H9 (cell line): ENCODE measurements around the gene SPTSSA. TPM values are rescaled to one million over a fixed set of nuclear protein-coding genes. Genes with fewer than 3 reads are reported as not detected.

ENCODE experiments used
- DNase-seq: peaks from one replicate; pipeline ENCODE4 v3.0.0-alpha.2; 2017
- H2AFZ ChIP-seq: one replicate; pipeline ENCODE4 v1.6.1; 2013; ENCODE audit warnings: mild to moderate bottlenecking, low read length, control low read depth, moderate library complexity
- H2AK5ac ChIP-seq: 2 replicates; pipeline ENCODE4 v1.6.1; 2013; ENCODE audit warnings: low read length, control low read depth, mixed read lengths; ENCODE audit not compliant: insufficient read length
- H2BK120ac ChIP-seq: one replicate; pipeline ENCODE4 v1.6.1; 2013; ENCODE audit warnings: low read depth, mild to moderate bottlenecking, low read length, control low read depth, inconsistent platforms; ENCODE audit not compliant: poor library complexity, severe bottlenecking
- H2BK12ac ChIP-seq: 2 replicates; pipeline ENCODE4 v1.6.1; 2013; ENCODE audit warnings: low read length, control low read depth, mixed read lengths, low read depth; ENCODE audit not compliant: insufficient read length
- H2BK15ac ChIP-seq: 2 replicates; pipeline ENCODE4 v1.6.1; 2013; ENCODE audit warnings: low read depth, low read length, control low read depth
- H2BK20ac ChIP-seq: one replicate; pipeline ENCODE4 v1.6.1; 2013; ENCODE audit warnings: low read depth, mild to moderate bottlenecking, low read length, control low read depth, inconsistent platforms; ENCODE audit not compliant: poor library complexity, severe bottlenecking
- H2BK5ac ChIP-seq: 2 replicates; pipeline ENCODE4 v1.6.1; 2013; ENCODE audit warnings: low read length, control low read depth, mixed read lengths; ENCODE audit not compliant: insufficient read length
- H3K14ac ChIP-seq: 2 replicates; pipeline ENCODE4 v1.6.1; 2013; ENCODE audit warnings: low read length, control low read depth; ENCODE audit not compliant: insufficient read depth
- H3K18ac ChIP-seq: 2 replicates; pipeline ENCODE4 v1.6.1; 2013; ENCODE audit warnings: low read depth, mild to moderate bottlenecking, mixed read lengths, low read length, control low read depth; ENCODE audit not compliant: insufficient read length
- H3K23ac ChIP-seq: 2 replicates; pipeline ENCODE4 v1.6.1; 2013; ENCODE audit warnings: low read length, control low read depth, mixed read lengths, low read depth; ENCODE audit not compliant: insufficient read length
- H3K23me2 ChIP-seq: 2 replicates; pipeline ENCODE4 v1.6.1; 2013; ENCODE audit warnings: low read depth, mild to moderate bottlenecking, mixed read lengths, low read length, control low read depth; ENCODE audit not compliant: insufficient read length, poor library complexity, severe bottlenecking
- H3K27ac ChIP-seq: 2 replicates; pipeline ENCODE4 v1.5.1; 2013; ENCODE audit warnings: low read length, control low read depth, mixed read lengths, low read depth; ENCODE audit not compliant: insufficient read length
- H3K27me3 ChIP-seq: 2 replicates; pipeline ENCODE4 v1.6.1; 2013; ENCODE audit warnings: low read length, control low read depth, inconsistent platforms; ENCODE audit not compliant: insufficient read depth
- H3K4ac ChIP-seq: 2 replicates; pipeline ENCODE4 v1.6.1; 2013; ENCODE audit warnings: low read depth, mild to moderate bottlenecking, control low read depth, inconsistent platforms, low read length, moderate library complexity
- H3K4me1 ChIP-seq: 2 replicates; pipeline ENCODE4 v1.6.1; 2013; ENCODE audit warnings: low read length, control low read depth, inconsistent platforms; ENCODE audit not compliant: insufficient read depth
- H3K4me2 ChIP-seq: 2 replicates; pipeline ENCODE4 v1.6.1; 2013; ENCODE audit warnings: low read length, control low read depth, mixed read lengths; ENCODE audit not compliant: insufficient read length, insufficient read depth
- H3K56ac ChIP-seq: 2 replicates; pipeline ENCODE4 v1.6.1; 2013; ENCODE audit warnings: low read depth, mild to moderate bottlenecking, mixed read lengths, low read length, control low read depth; ENCODE audit not compliant: insufficient read length
- H3K79me1 ChIP-seq: 2 replicates; pipeline ENCODE4 v1.6.1; 2013; ENCODE audit warnings: low read depth, mild to moderate bottlenecking, moderate library complexity, low read length, control low read depth, inconsistent platforms; ENCODE audit not compliant: insufficient read depth, poor library complexity, severe bottlenecking
- H3K79me2 ChIP-seq: 2 replicates; pipeline ENCODE4 v1.6.1; 2013; ENCODE audit warnings: low read length, control low read depth, inconsistent platforms; ENCODE audit not compliant: insufficient read depth
- H3K9ac ChIP-seq: 2 replicates; pipeline ENCODE4 v1.6.1; 2013; ENCODE audit warnings: low read length, control low read depth, mixed read lengths; ENCODE audit not compliant: insufficient read length; ENCODE audit errors: extremely low read depth
- H3K9me3 ChIP-seq: one replicate; pipeline ENCODE4 v1.6.1; 2013; ENCODE audit warnings: low read depth, low read length, inconsistent platforms; ENCODE audit not compliant: control insufficient read depth
- H3T11ph ChIP-seq: one replicate; pipeline ENCODE4 v1.6.1; 2013; ENCODE audit warnings: mild to moderate bottlenecking, low read length, control low read depth, inconsistent platforms
- H4K20me1 ChIP-seq: one replicate; pipeline ENCODE4 v1.6.1; 2013; ENCODE audit not compliant: control insufficient read depth, insufficient read length, insufficient read depth
- H4K5ac ChIP-seq: 2 replicates; pipeline ENCODE4 v1.6.1; 2013; ENCODE audit warnings: low read depth, mild to moderate bottlenecking, mixed read lengths, low read length, control low read depth; ENCODE audit not compliant: insufficient read length
- H4K8ac ChIP-seq: replicated peaks from 2 replicates; pipeline ENCODE4 v1.6.1; 2013; ENCODE audit warnings: low read length, control low read depth, mixed read lengths, low read depth; ENCODE audit not compliant: insufficient read length
- H4K91ac ChIP-seq: 2 replicates; pipeline ENCODE4 v1.6.1; 2013; ENCODE audit warnings: low read depth, mild to moderate bottlenecking, moderate library complexity, mixed read lengths, low read length, control low read depth; ENCODE audit not compliant: insufficient read length
- H3K27ac Mint-ChIP-seq, 3 experiments: 2 replicates in 2 of 3; 3 replicates in 1 of 3; pipeline ENCODE4 v1.8.0; 2020 to 2021; ENCODE audit warnings: mixed read lengths in 3 of 3, mild to moderate bottlenecking in 1 of 3, moderate library complexity in 1 of 3
- H3K27me3 Mint-ChIP-seq: 2 replicates; pipeline ENCODE4 v1.8.0; 2021; ENCODE audit warnings: low read depth, mild to moderate bottlenecking, moderate library complexity, mixed read lengths
- H3K36me3 Mint-ChIP-seq, 3 experiments: 2 replicates in 2 of 3; 3 replicates in 1 of 3; pipeline ENCODE4 v1.8.0; 2020 to 2021; ENCODE audit warnings: low read depth in 3 of 3, mixed read lengths in 3 of 3; ENCODE audit not compliant: insufficient read depth in 1 of 3
- H3K4me1 Mint-ChIP-seq, 2 experiments: 2 replicates each; pipeline ENCODE4 v1.8.0; 2020; ENCODE audit warnings: mixed read lengths in 2 of 2
- H3K4me3 Mint-ChIP-seq, 2 experiments: 2 replicates in 1 of 2; 3 replicates in 1 of 2; pipeline ENCODE4 v1.8.0; 2020 to 2021; ENCODE audit warnings: mild to moderate bottlenecking in 2 of 2, mixed read lengths in 2 of 2, moderate library complexity in 1 of 2
- H3K9me3 Mint-ChIP-seq, 2 experiments: 2 replicates in 1 of 2; 3 replicates in 1 of 2; pipeline ENCODE4 v1.8.0; 2020; ENCODE audit warnings: mild to moderate bottlenecking in 2 of 2, mixed read lengths in 2 of 2, moderate library complexity in 1 of 2
- WGBS: extraction: QIAGEN DNeasy Blood & Tissue Kit; methylation state at CpG from one replicate; pipeline ENCODE4 v1.1.7; 2013; ENCODE audit warnings: missing lambda C conversion rate, low lambda C conversion rate, mixed read lengths; ENCODE audit not compliant: insufficient read length; ENCODE audit errors: extremely low coverage; 5-methylcytosine and 5-hydroxymethylcytosine counted together
- total RNA-seq: library from RNA; stranded (reverse); gene quantifications from 2 replicates; pipeline ENCODE4 v1.2.1, GENCODE V29; 2021
- TF ChIP-seq, protein P1 (sequence below): fragments of 200-600 bp; sonication (generic); conservative IDR thresholded peaks from 3 replicates; pipeline ENCODE4 v1.8.0; 2021; ENCODE audit warnings: antibody characterized with exemption, mild to moderate bottlenecking

Gene SPTSSA
- total RNA-seq, 1 experiment from 2014 or later, result 23.3 TPM

DNA sequence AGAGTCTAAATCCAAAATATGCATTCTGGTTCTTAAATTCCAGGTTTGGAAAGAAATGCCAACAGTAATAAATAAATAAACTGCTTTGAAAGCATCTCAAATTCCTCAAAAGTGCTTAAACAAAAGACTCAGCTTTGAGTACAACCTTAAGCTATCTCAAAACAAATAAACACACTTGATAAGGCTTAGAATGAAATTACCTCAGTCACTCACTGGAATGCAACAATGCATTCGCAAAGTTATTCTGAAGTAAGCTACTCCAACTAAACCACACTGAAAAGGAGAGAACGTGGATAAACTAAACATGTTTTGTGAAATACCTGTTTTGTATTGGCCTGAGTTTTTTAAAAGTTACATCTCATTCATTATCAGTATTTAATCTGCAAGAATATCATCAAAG, 1.2 kb downstream of the SPTSSA start:
- Histone ChIP-seq H3K79me1 (peaks cover 4% of the 10 kb centered on the region), H3K23ac (no peak overlapping the region), H4K8ac (no peak overlapping the region), H4K91ac (no peak overlapping the region), H3K56ac (no peak overlapping the region), H3K27me3 (no peaks in the 10 kb centered on the region), H2BK5ac (no peak overlapping the region), H2BK20ac (no peak overlapping the region), H2BK120ac (no peak overlapping the region), H2AK5ac (no peak overlapping the region), H3K79me2 (peaks cover 15% of the 10 kb centered on the region; the same call in 1 of the 2 replicates), H4K20me1 (no peaks in the 10 kb centered on the region), H3K9me3 (no peaks in the 10 kb centered on the region), H3K18ac (no peak overlapping the region), H2BK15ac (no peak overlapping the region), H3K4me1 (peaks cover 6% of the 10 kb centered on the region), H4K5ac (no peak overlapping the region), H2AFZ (no peak overlapping the region), H3K23me2 (peaks cover 8% of the 10 kb centered on the region), H3K14ac (no peak overlapping the region), H3K9ac (peak overlapping the region; percentile 79), H3T11ph (no peak overlapping the region), H2BK12ac (no peak overlapping the region), H3K27ac (no peak overlapping the region), H3K4me2 (peak overlapping the region; percentile 86), H3K4ac (no peak overlapping the region)
- DNase-seq, result no peak
- Mint-ChIP-seq H3K27ac (peak overlapping the region in 2 of 3 experiments; percentile 97; a peak in 1 of 7 replicates), H3K4me3 (peak overlapping the region; percentile 81 to 90), H3K9me3 (no peaks in the 10 kb centered on the region), H3K36me3 (peaks cover 2 to 10% (median 8%) of the 10 kb centered on the region in 3 experiments; a peak in 4 of 7 replicates), H3K27me3 (no peaks in the 10 kb centered on the region), H3K4me1 (peaks cover 18 to 20% of the 10 kb centered on the region in 2 experiments)
- TF ChIP-seq, protein P1, sequence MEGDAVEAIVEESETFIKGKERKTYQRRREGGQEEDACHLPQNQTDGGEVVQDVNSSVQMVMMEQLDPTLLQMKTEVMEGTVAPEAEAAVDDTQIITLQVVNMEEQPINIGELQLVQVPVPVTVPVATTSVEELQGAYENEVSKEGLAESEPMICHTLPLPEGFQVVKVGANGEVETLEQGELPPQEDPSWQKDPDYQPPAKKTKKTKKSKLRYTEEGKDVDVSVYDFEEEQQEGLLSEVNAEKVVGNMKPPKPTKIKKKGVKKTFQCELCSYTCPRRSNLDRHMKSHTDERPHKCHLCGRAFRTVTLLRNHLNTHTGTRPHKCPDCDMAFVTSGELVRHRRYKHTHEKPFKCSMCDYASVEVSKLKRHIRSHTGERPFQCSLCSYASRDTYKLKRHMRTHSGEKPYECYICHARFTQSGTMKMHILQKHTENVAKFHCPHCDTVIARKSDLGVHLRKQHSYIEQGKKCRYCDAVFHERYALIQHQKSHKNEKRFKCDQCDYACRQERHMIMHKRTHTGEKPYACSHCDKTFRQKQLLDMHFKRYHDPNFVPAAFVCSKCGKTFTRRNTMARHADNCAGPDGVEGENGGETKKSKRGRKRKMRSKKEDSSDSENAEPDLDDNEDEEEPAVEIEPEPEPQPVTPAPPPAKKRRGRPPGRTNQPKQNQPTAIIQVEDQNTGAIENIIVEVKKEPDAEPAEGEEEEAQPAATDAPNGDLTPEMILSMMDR, result no peak
- WGBS, result no CpG with 5 or more reads among the region's 2 CpGs
